Type B pancreatic cell (in vitro differentiated cells): ENCODE data around the gene LIPC. TPM values are rescaled to one million over a fixed set of nuclear protein-coding genes. Genes with fewer than 3 reads are reported as not detected.

Source experiments
- DNase-seq: peaks from one replicate; pipeline ENCODE4 v3.0.0; 2021; ENCODE audit warnings: mixed read lengths; ENCODE audit not compliant: unreplicated experiment; ENCODE audit errors: extremely low spot score
- H3K27ac Mint-ChIP-seq: 2 replicates; pipeline ENCODE4 v1.8.0; 2021; ENCODE audit warnings: mild to moderate bottlenecking, mixed read lengths
- H3K27me3 Mint-ChIP-seq: 2 replicates; pipeline ENCODE4 v1.8.0; 2021; ENCODE audit warnings: mixed read lengths
- H3K36me3 Mint-ChIP-seq: 2 replicates; pipeline ENCODE4 v1.8.0; 2021; ENCODE audit warnings: mixed read lengths
- H3K4me1 Mint-ChIP-seq: one replicate; pipeline ENCODE4 v1.8.0; 2021; ENCODE audit warnings: mixed read lengths; ENCODE audit not compliant: unreplicated experiment
- H3K4me3 Mint-ChIP-seq: 2 replicates; pipeline ENCODE4 v1.8.0; 2021; ENCODE audit warnings: mild to moderate bottlenecking, mixed read lengths
- H3K9me3 Mint-ChIP-seq: 2 replicates; pipeline ENCODE4 v1.8.0; 2021; ENCODE audit warnings: mixed read lengths
- total RNA-seq: library from RNA; stranded (reverse); gene quantifications from 2 replicates; pipeline ENCODE4 v1.2.1, GENCODE V29; 2021; ENCODE audit warnings: low replicate concordance
- TF ChIP-seq, protein P1 (sequence below): fragments of 200-600 bp; sonication (generic); conservative IDR thresholded peaks from 2 replicates; pipeline ENCODE4 v1.5.0; 2021; ENCODE audit warnings: antibody characterized with exemption, mild to moderate bottlenecking

Gene LIPC
- total RNA-seq, 1 donor from 2014 or later, result 10.9 TPM

DNA sequence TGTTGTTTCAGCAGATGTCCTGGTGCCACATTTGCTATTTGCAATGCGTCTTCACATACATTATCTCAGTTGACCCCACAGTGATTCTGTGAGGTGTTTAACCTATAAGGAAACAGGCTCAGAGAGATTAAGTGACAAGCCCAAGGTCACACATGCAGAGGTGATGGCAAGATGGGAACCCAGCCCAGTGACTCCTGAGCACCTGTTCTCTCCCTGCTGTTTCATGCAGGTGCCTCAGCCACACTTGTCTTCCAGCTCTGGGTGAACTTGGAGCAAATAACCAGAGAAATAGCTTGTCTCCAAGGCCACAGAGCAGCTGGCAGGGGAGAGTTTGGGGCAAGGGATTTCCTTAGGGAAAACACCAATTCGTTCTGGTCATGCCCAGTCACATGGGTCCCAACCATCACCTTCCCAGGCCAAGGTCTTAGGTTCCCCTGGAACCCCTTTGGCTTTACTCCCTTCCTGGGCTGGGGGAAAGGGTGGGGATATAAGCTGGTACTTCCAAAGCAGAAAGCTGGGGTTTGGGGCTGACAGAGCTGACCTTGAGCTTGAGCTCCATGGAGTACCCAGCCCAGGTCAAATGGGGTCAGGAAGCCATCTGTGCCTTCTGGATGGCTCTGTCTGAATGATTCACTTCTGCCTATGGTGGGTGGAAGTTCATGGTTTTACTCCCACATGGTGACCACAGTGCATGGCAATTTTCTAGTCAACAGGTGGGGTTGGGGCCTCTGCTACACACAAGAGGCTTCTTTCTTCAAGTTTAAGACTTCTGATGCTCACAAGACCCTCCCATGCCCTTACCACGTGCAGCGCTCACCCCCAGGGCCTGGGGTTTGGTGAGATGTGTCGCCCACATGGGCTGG lies 22.4 kb downstream of the LIPC start:
- DNase-seq, result no peak

DNA sequence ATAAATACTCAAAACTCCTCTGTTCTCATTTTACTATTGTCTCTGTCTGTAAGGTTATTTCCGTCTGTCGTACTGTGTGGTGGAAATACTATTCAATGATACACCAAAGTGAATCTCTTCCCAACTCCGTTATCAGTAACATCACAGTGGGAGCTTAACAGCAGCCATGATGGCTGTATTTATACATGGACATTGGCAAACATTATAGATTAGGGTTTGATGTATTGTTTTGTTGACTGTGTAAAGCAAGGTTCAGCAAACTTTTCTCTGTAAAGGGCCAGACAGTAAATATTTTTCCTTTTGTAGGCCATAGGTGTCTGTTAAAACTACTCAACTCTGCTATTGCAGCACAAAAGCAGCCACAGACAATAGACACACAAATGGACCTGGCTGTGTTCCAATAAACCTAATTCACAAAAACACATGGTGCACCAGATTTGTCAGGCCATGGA lies 23.2 kb downstream of the LIPC start:
- Mint-ChIP-seq H3K4me1 (peaks cover 15% of the 10 kb centered on the region), H3K36me3 (no peaks in the 10 kb centered on the region), H3K27me3 (no peaks in the 10 kb centered on the region), H3K27ac (no peak overlapping the region), H3K4me3 (no peak overlapping the region), H3K9me3 (no peaks in the 10 kb centered on the region)
- TF ChIP-seq, protein P1, sequence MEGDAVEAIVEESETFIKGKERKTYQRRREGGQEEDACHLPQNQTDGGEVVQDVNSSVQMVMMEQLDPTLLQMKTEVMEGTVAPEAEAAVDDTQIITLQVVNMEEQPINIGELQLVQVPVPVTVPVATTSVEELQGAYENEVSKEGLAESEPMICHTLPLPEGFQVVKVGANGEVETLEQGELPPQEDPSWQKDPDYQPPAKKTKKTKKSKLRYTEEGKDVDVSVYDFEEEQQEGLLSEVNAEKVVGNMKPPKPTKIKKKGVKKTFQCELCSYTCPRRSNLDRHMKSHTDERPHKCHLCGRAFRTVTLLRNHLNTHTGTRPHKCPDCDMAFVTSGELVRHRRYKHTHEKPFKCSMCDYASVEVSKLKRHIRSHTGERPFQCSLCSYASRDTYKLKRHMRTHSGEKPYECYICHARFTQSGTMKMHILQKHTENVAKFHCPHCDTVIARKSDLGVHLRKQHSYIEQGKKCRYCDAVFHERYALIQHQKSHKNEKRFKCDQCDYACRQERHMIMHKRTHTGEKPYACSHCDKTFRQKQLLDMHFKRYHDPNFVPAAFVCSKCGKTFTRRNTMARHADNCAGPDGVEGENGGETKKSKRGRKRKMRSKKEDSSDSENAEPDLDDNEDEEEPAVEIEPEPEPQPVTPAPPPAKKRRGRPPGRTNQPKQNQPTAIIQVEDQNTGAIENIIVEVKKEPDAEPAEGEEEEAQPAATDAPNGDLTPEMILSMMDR, result no peak
- no peak for DNase-seq

More for the DNA sequence above, 22.4 kb downstream of the LIPC start:
- Mint-ChIP-seq H3K4me1 (peaks cover 15% of the 10 kb centered on the region), H3K27ac (no peak overlapping the region), H3K27me3 (no peaks in the 10 kb centered on the region), H3K9me3 (no peaks in the 10 kb centered on the region), H3K36me3 (no peaks in the 10 kb centered on the region), H3K4me3 (no peak overlapping the region)
- TF ChIP-seq, protein P1, result no peak

DNA sequence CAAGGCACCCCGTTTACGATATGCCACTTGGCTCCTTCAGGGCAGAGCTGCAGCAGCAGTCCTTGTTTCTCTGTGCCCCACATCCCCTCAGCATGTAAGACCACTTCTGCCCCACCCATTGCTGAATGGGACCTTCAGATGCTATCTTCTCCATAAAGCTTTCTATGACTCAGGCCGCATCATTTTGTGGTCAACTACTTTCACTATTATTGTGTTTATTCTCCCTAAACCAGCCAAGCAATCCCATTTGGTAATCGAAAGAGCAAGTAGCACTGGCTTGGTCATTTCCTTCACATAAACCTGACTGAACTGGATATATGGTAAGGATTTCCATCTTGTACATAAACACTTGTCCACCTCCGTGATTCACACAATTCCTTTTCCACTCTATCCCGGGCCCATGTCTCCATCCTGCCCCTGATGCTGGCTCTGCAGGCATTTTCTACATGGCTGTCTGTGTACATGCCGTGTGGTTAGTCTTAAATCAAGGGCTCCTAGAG lies 25.7 kb downstream of the LIPC start:
- H3K36me3 Mint-ChIP-seq, result peaks cover 2% of the 10 kb centered on the region
- TF ChIP-seq, protein P1, result no peak

DNA sequence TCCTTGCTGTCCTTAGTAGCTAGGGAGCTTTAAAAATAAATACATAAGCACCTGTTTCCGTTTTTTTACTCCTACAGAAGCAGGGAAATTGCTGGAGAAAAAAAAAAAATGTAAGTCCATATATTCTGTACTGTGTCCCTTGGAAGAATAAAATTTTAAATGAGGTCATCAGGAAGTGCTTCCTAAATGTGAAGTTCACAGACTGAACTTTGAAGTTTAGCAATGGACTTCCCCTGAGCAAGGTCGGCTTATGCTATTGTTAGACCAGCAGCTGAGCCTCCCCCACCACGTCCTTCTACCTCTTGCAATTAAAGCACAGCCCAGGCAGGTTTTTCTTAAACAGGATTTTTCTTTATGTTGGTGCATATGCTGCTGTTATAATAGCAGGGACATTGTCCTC lies 26.3 kb downstream of the LIPC start:
- H3K9me3 Mint-ChIP-seq, result no peaks in the 10 kb centered on the region
- no peaks in the 10 kb centered on the region for H3K27me3 Mint-ChIP-seq
- TF ChIP-seq, protein P1, result no peak
- H3K4me1 Mint-ChIP-seq, result peaks cover 26% of the 10 kb centered on the region
- peak overlapping the region; percentile 29 for H3K27ac Mint-ChIP-seq
- H3K4me3 Mint-ChIP-seq, result peak overlapping the region; percentile 12
- peaks cover 3% of the 10 kb centered on the region for H3K36me3 Mint-ChIP-seq
- DNase-seq, result no peak

More for the DNA sequence above, 25.7 kb downstream of the LIPC start:
- Mint-ChIP-seq H3K4me1 (peaks cover 22% of the 10 kb centered on the region), H3K4me3 (no peak overlapping the region), H3K27ac (peak overlapping the region; percentile 29), H3K27me3 (no peaks in the 10 kb centered on the region), H3K9me3 (no peaks in the 10 kb centered on the region)
- DNase-seq, result no peak

DNA sequence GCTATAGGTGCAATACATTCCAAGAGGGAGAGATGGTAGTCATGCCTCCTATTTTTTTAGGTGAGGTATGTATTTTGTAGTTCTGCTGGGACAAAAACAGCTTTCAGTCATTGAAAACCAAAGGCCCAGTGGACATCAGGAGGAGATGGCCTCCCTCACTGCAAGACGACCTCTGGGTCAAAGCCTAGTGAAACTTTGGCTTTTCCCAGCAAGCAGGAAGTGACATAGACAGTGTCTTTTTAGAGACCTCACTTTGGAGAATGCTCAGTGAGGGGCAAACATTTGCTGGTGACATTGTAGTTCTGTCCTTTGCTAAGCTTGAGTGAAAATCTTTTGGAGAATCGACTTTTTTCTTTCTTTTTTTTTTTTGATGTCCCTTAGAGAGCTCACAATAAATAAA lies 27.3 kb downstream of the LIPC start:
- DNase-seq, result no peak
- Mint-ChIP-seq H3K9me3 (no peaks in the 10 kb centered on the region), H3K4me3 (no peak overlapping the region), H3K27me3 (no peaks in the 10 kb centered on the region), H3K36me3 (peaks cover 3% of the 10 kb centered on the region), H3K4me1 (peaks cover 35% of the 10 kb centered on the region), H3K27ac (peak overlapping the region; percentile 31)
- TF ChIP-seq, protein P1, result no peak
